PC-3 (cell line): Measurements from ENCODE around the gene IGFBP4.

ENCODE experiments used
- CTCF ChIP-seq: fragments of 300-600 bp; sonication (generic); conservative IDR thresholded peaks from 2 replicates; pipeline ENCODE4 v1.5.1; 2017; ENCODE audit warnings: antibody characterized with exemption, low read depth, mild to moderate bottlenecking, low read length
- EZH2 ChIP-seq: fragments of 300-600 bp; sonication (generic); IDR thresholded peaks from one replicate; pipeline ENCODE4 v1.6.1; 2017; ENCODE audit warnings: antibody characterized with exemption, mild to moderate bottlenecking, low read length; ENCODE audit not compliant: unreplicated experiment
- EZH2phosphoT487 ChIP-seq: fragments of 300-600 bp; sonication (generic); IDR thresholded peaks from 2 replicates; pipeline ENCODE4 v1.6.1; 2018; ENCODE audit warnings: mild to moderate bottlenecking, antibody characterized with exemption, low read length, borderline replicate concordance

- TF ChIP-seq CTCF (peak; percentile 57), EZH2 (no peak), EZH2phosphoT487 (no peak)
Measured at GRCh38 chr17:40415390-40415789, 27.9 kb upstream of the IGFBP4 start.
